ENCODE measurements around the gene OCSTAMP. TPM values are rescaled to one million over a fixed set of nuclear protein-coding genes. Genes with fewer than 3 reads are reported as not detected.

The OCSTAMP gene
- total RNA-seq, 4 donors from 2014 or later: not detected

- Histone ChIP-seq H3K27me3 (no peaks in the 10 kb centered on the region), H3K4me1 (no peaks in the 10 kb centered on the region), H3K27ac (no peak overlapping the region), H3K4me3 (no peak overlapping the region), H3K9me3 (no peaks in the 10 kb centered on the region), H3K36me3 (no peaks in the 10 kb centered on the region)
- intact Hi-C loops (cut with DNase I; ENCODE audit: low total_unique reads): no loop called here
- TF ChIP-seq CTCF (IDR thresholded peaks at IDR 0.05) (no peak), POLR2A (IDR thresholded peaks at IDR 0.05) (no peak)
- no peak for DNase-seq
Measured at GRCh38 chr20:46583411-46584214, 33.2 kb upstream of the OCSTAMP start.

- H3K4me1 ChIP-seq: no peaks in the 10 kb centered on the region
- no peak overlapping the region for H3K4me3 ChIP-seq
- H3K9me3 ChIP-seq: no peaks in the 10 kb centered on the region
- no peaks in the 10 kb centered on the region for H3K36me3 ChIP-seq
- no peak for DNase-seq
- no peaks in the 10 kb centered on the region for H3K27me3 ChIP-seq
- intact Hi-C loops (cut with DNase I; ENCODE audit: low total_unique reads): no loop called here
- TF ChIP-seq POLR2A (IDR thresholded peaks at IDR 0.05): no peak
- H3K27ac ChIP-seq: no peak overlapping the region
Measured at GRCh38 chr20:46582648-46583047, 32.2 kb upstream of the OCSTAMP start.

- intact Hi-C loops (cut with DNase I; ENCODE audit: low total_unique reads): no loop called here
- no peaks in the 10 kb centered on the region for H3K4me1 ChIP-seq
- H3K36me3 ChIP-seq: no peaks in the 10 kb centered on the region
- no peaks in the 10 kb centered on the region for H3K27me3 ChIP-seq
- no peaks in the 10 kb centered on the region for H3K9me3 ChIP-seq
- H3K4me3 ChIP-seq: no peak overlapping the region
- H3K27ac ChIP-seq: no peak overlapping the region
- TF ChIP-seq POLR2A (IDR thresholded peaks at IDR 0.05) (no peak), CTCF (IDR thresholded peaks at IDR 0.05) (no peak)
- DNase-seq: no peak
Measured at GRCh38 chr20:46581391-46581790, 30.9 kb upstream of the OCSTAMP start.

- no peak overlapping the region for H3K27ac ChIP-seq
- TF ChIP-seq POLR2A (IDR thresholded peaks at IDR 0.05) (no peak), CTCF (IDR thresholded peaks at IDR 0.05) (no peak)
- no peaks in the 10 kb centered on the region for H3K27me3 ChIP-seq
- H3K4me1 ChIP-seq: no peaks in the 10 kb centered on the region
- H3K9me3 ChIP-seq: no peaks in the 10 kb centered on the region
- H3K36me3 ChIP-seq: no peaks in the 10 kb centered on the region
- no peak for DNase-seq
- no peak overlapping the region for H3K4me3 ChIP-seq
- intact Hi-C loops (cut with DNase I; ENCODE audit: low total_unique reads): no loop called here
Measured at GRCh38 chr20:46580613-46581205, 30.3 kb upstream of the OCSTAMP start.

- no peak for DNase-seq
- no peaks in the 10 kb centered on the region for H3K36me3 ChIP-seq
- intact Hi-C loops (cut with DNase I; ENCODE audit: low total_unique reads): no loop called here
- no peak overlapping the region for H3K27ac ChIP-seq
- TF ChIP-seq POLR2A (IDR thresholded peaks at IDR 0.05): no peak
- TF ChIP-seq CTCF (IDR thresholded peaks at IDR 0.05): no peak
- no peaks in the 10 kb centered on the region for H3K9me3 ChIP-seq
- no peaks in the 10 kb centered on the region for H3K4me1 ChIP-seq
- no peak overlapping the region for H3K4me3 ChIP-seq
- H3K27me3 ChIP-seq: no peaks in the 10 kb centered on the region
Measured at GRCh38 chr20:46578745-46579144, 28.3 kb upstream of the OCSTAMP start.
